SU-DHL-6 (cell line): Measurements from ENCODE around the gene SLX4IP.

Experiments used
- H2AFZ ChIP-seq: fragments of 200-600 bp; sonication (generic); 2 replicates; pipeline ENCODE4 v1.6.1; 2014; ENCODE audit warnings: low read depth, mild to moderate bottlenecking, moderate library complexity, mixed read lengths, antibody characterized with exemption, low read length; ENCODE audit not compliant: severe bottlenecking
- H3F3A ChIP-seq: fragments of 200-600 bp; shearing (Covaris generic); 2 replicates; pipeline ENCODE4 v1.6.0; 2016; ENCODE audit warnings: antibody characterized with exemption, mild to moderate bottlenecking; ENCODE audit not compliant: insufficient read depth
- H3K27ac ChIP-seq: fragments of 200-600 bp; sonication (generic); 2 replicates; pipeline ENCODE4 v1.5.1; 2016; ENCODE audit warnings: low read depth, mild to moderate bottlenecking, low read length, moderate library complexity, mixed read lengths
- H3K27me3 ChIP-seq: fragments of 200-600 bp; sonication (generic), shearing (Covaris generic); 2 replicates; pipeline ENCODE4 v1.6.0; 2014; ENCODE audit warnings: mild to moderate bottlenecking, low read length
- H3K36me3 ChIP-seq: fragments of 200-600 bp; sonication (generic); 2 replicates; pipeline ENCODE4 v1.6.1; 2014; ENCODE audit warnings: mild to moderate bottlenecking, low read length, mixed read lengths
- H3K4me2 ChIP-seq: fragments of 300-600, 200-600 bp; shearing (Covaris generic), sonication (generic); 2 replicates; pipeline ENCODE4 v1.6.0; 2014; ENCODE audit warnings: low read length, low read depth, mild to moderate bottlenecking; ENCODE audit not compliant: poor library complexity, severe bottlenecking
- H3K4me3 ChIP-seq: fragments of 200-600 bp; sonication (generic); 2 replicates; pipeline ENCODE4 v1.5.1; 2014; ENCODE audit warnings: antibody characterized with exemption, low read length, mild to moderate bottlenecking, mixed read lengths; ENCODE audit not compliant: insufficient read depth, poor library complexity, severe bottlenecking
- H3K79me2 ChIP-seq: fragments of 200-600 bp; sonication (generic); 2 replicates; pipeline ENCODE4 v1.6.1; 2014; ENCODE audit warnings: mild to moderate bottlenecking, low read length, moderate library complexity; ENCODE audit not compliant: insufficient read depth
- H3K9ac ChIP-seq: fragments of 200-600 bp; sonication (generic); 2 replicates; pipeline ENCODE4 v1.7.0; 2014; ENCODE audit warnings: mild to moderate bottlenecking, low read length
- H3K9me2 ChIP-seq: fragments of 200-600 bp; sonication (generic); replicated peaks from 2 replicates; pipeline ENCODE4 v1.6.1; 2014; ENCODE audit warnings: low read length; ENCODE audit not compliant: insufficient read depth
- H3K9me3 ChIP-seq: fragments of 200-600 bp; sonication (generic); 2 replicates; pipeline ENCODE4 v1.6.1; 2014; ENCODE audit warnings: low read length, mixed read lengths; ENCODE audit not compliant: insufficient read depth
- H4K20me1 ChIP-seq: fragments of 200-600 bp; sonication (generic); 2 replicates; pipeline ENCODE4 v1.6.1; 2014; ENCODE audit warnings: low read depth, mild to moderate bottlenecking, antibody characterized with exemption, low read length, moderate library complexity, mixed read lengths
- EZH2phosphoT487 ChIP-seq: fragments of 200-600 bp; sonication (generic), shearing (Covaris generic); conservative IDR thresholded peaks from 2 replicates; pipeline ENCODE4 v1.6.1; 2018; ENCODE audit warnings: mild to moderate bottlenecking, antibody characterized with exemption, low read length, moderate library complexity, mixed read lengths
- TF ChIP-seq, protein P1 (sequence below): fragments of 200-600 bp; sonication (generic); IDR thresholded peaks from one replicate; pipeline ENCODE4 v1.5.1; 2017; ENCODE audit warnings: antibody characterized with exemption, mild to moderate bottlenecking, low read length, moderate library complexity; ENCODE audit not compliant: insufficient read depth, poor library complexity, severe bottlenecking

Gene SLX4IP

GRCh38 chr20:10430000-10430466 lies 5.1 kb upstream of the SLX4IP start:
- Histone ChIP-seq H3K36me3 (peaks cover 5% of the 10 kb centered on the region; the same call in 1 of the 2 replicates), H4K20me1 (peaks cover 5% of the 10 kb centered on the region; the same call in 1 of the 2 replicates), H3K79me2 (peaks cover 70% of the 10 kb centered on the region), H3K4me3 (no peak overlapping the region), H2AFZ (no peak overlapping the region), H3K9ac (no peak overlapping the region), H3K27me3 (no peaks in the 10 kb centered on the region), H3K4me2 (no peak overlapping the region), H3K27ac (no peak overlapping the region), H3F3A (peaks cover 15% of the 10 kb centered on the region), H3K9me2 (no peaks in the 10 kb centered on the region), H3K9me3 (no peaks in the 10 kb centered on the region)
- TF ChIP-seq EZH2phosphoT487 = no peak
- TF ChIP-seq, protein P1, sequence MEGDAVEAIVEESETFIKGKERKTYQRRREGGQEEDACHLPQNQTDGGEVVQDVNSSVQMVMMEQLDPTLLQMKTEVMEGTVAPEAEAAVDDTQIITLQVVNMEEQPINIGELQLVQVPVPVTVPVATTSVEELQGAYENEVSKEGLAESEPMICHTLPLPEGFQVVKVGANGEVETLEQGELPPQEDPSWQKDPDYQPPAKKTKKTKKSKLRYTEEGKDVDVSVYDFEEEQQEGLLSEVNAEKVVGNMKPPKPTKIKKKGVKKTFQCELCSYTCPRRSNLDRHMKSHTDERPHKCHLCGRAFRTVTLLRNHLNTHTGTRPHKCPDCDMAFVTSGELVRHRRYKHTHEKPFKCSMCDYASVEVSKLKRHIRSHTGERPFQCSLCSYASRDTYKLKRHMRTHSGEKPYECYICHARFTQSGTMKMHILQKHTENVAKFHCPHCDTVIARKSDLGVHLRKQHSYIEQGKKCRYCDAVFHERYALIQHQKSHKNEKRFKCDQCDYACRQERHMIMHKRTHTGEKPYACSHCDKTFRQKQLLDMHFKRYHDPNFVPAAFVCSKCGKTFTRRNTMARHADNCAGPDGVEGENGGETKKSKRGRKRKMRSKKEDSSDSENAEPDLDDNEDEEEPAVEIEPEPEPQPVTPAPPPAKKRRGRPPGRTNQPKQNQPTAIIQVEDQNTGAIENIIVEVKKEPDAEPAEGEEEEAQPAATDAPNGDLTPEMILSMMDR = no peak

DNA sequence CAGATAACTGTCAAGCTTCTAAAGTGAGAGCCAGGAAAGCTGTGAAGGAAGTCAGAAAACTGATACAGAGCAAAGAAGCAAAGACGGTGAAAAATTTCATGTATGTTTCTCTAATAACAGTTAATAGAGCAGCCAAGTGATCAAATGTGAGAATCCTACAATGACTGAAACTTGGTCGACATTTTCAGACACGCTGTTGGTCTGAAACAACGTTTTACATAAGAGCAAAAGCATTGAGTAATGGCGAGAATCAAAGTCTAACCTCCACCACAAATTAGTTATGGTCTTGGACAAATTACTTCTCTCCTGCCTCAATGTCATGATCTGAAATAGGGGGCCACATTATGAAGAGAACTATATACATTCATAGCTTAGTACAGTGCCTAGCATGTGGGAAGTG lies 4.4 kb upstream of the SLX4IP start:
- Histone ChIP-seq H4K20me1 (peaks cover 5% of the 10 kb centered on the region; the same call in 1 of the 2 replicates), H3K4me3 (no peak overlapping the region), H3K79me2 (peaks cover 69% of the 10 kb centered on the region), H3K9me2 (no peaks in the 10 kb centered on the region), H2AFZ (no peak overlapping the region), H3K9ac (no peak overlapping the region), H3K4me2 (no peak overlapping the region), H3K9me3 (no peaks in the 10 kb centered on the region), H3K36me3 (no peaks in the 10 kb centered on the region), H3K27ac (no peak overlapping the region), H3F3A (peaks cover 15% of the 10 kb centered on the region), H3K27me3 (no peaks in the 10 kb centered on the region)
- no peak for TF ChIP-seq EZH2phosphoT487
- TF ChIP-seq, protein P1 = no peak

DNA sequence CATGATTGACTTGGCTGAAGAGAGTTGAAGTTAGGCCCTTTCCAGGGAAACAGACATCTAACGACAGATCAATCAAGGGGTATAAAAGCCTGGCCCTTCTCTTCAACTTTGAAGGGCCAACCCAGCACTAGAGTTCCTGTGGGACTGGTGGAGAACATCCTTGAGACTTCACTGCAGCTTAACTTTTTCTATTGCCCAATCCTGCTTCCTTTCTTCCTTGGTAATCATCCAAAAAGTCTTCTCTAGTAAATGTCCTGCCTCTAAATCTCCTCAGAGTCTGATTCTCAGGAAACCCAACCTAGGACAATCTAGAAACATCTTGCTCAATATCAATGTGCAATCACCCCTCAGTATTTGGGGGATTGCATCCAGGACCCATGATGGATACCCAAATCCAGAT lies 3.0 kb upstream of the SLX4IP start:
- TF ChIP-seq EZH2phosphoT487 = no peak
- TF ChIP-seq, protein P1 = no peak
- peak overlapping the region; percentile 14 for H3K4me2 ChIP-seq
- H3K79me2 ChIP-seq = peaks cover 70% of the 10 kb centered on the region
- H3K9ac ChIP-seq = no peak overlapping the region
- H2AFZ ChIP-seq = no peak overlapping the region
- H4K20me1 ChIP-seq = peaks cover 5% of the 10 kb centered on the region; the same call in 1 of the 2 replicates
- H3K36me3 ChIP-seq = no peaks in the 10 kb centered on the region
- no peaks in the 10 kb centered on the region for H3K9me2 ChIP-seq
- peaks cover 19% of the 10 kb centered on the region for H3F3A ChIP-seq
- no peaks in the 10 kb centered on the region for H3K9me3 ChIP-seq
- no peak overlapping the region for H3K27ac ChIP-seq
- no peaks in the 10 kb centered on the region for H3K27me3 ChIP-seq
- H3K4me3 ChIP-seq = no peak overlapping the region
